AG04449 (cell line): ENCODE data around the gene TDO2.
"Not testable (repeated sequence)": the region's sequence is repeated elsewhere in the genome, so short reads cannot be mapped to it uniquely, and the experiment has no call there.

ENCODE experiments used
- CTCF ChIA-PET: fragments of 350-600 bp; formaldehyde crosslinking; extraction: SDS; loops from one replicate; lab custom pipeline; 2021; ENCODE audit warnings: antibody characterized with exemption; lab: Yijun Ruan, JAX
- POLR2A ChIA-PET: fragments of 400-600, 350-600 bp; formaldehyde crosslinking; extraction: SDS; loops from one replicate; lab custom pipeline; 2020; ENCODE audit warnings: antibody characterized with exemption, inconsistent platforms; lab: Yijun Ruan, JAX
- DNase-seq: peaks from one replicate; pipeline ENCODE4 v3.0.0-alpha.2; 2010; ENCODE audit warnings: low read depth, low spot score
- H3K4me3 ChIP-seq: 2 replicates; pipeline ENCODE4 v1.5.1; 2011; ENCODE audit warnings: low read depth, mild to moderate bottlenecking, control low read depth, low read length
- CTCF ChIP-seq: IDR thresholded peaks from one replicate; pipeline ENCODE4 v1.5.1; 2011; ENCODE audit warnings: mild to moderate bottlenecking, moderate library complexity, low read length, control low read depth, inconsistent platforms; ENCODE audit not compliant: insufficient read depth; ENCODE audit errors: missing control alignments

Gene TDO2

GRCh38 chr4:155930330-155930729 lies 26.8 kb downstream of the TDO2 start:
- CTCF ChIA-PET = no interaction called here
- DNase-seq = no peak
- no peak for TF ChIP-seq CTCF
- POLR2A ChIA-PET = no interaction called here
- no peak overlapping the region for H3K4me3 ChIP-seq

- no peak for TF ChIP-seq CTCF
- POLR2A ChIA-PET = interaction anchor here (0.6 kb wide), 1 partner anchor 20 kb away, joined by 3 read pairs; no protein-coding TSS in a partner anchor
- H3K4me3 ChIP-seq = no peak overlapping the region
- DNase-seq = no peak
- CTCF ChIA-PET = no interaction called here
Measured at GRCh38 chr4:155931634-155932033, 28.1 kb downstream of the TDO2 start.

DNA sequence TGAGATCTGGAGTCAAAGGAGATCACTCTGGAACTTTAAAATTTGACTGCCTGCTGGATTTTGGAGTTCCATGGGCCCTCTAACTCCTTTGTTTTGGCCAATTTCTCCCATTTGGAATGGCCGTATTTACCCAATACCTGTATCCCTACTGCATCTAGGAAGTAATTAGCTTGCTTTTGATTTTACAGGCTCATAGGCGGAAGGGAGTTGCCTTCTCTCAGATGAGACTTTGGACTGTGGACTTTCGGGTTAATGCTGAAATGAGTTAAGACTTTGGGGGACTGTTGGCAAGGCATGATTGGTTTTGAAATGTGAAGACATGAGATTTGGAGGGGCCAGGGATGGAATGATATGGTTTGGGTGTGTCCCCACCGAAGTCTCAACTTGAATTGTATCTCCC lies 31.1 kb downstream of the TDO2 start:
- H3K4me3 ChIP-seq, DNase-seq, POLR2A ChIA-PET, CTCF ChIA-PET: not testable (repeated sequence)

DNA sequence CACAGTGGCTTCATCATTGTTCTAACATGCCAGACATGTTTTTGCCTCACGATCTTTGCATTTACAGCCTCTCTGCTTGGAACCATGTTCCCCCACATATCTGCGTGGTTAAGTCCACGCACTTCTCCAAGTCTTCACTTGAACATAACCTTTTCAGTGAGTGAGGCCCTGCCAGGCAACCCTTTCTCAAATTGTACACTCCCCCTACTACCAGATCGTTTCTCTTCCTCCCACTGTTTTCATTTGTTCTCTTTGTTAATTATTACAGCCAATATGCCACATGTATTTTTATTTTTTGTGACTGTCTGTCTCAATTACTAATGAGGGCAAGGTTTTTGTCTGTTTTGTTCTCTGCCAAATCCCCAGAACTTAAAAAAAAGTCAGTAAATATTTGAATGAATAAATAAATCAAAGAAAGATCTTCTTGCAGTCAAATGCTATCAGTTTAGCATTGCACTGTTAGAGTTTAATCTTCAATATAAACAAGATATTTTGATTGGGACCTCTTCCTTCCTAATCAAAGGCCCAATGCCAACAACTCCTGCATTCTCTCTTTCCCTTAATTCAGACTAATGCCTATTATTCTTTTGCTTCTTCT lies 32.0 kb downstream of the TDO2 start:
- no peak for DNase-seq

DNA sequence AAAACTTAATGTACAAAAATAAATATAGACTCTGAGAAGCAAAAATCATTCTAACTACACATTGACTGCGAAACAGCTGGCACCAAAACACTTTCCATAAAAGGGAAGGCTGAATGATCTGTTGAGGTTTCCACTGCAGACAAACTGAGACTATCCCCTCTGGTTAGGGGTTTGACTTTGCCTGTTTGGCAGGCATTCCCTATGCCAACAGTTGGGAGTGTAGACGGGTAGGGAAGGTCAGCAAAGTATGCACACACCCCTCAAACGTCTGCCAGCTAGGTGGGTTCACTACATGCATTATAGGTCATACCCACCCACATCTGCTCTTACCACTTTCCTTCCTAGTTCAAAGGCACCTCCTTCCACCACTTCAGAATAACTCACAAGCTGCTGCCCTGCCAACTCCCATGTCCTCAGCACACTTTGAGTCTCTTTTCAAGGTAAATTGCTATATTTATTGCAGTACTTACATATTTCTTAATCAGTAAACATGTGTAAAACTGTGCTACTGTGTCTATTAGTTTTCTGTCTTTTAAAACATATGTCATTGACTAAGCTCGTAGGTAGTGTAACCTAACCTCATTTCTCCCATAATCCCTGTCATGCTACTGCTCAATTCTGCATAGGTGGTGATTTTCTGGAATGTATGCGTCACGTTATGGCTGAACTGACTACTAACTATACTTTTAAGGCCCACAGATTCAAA lies 37.7 kb downstream of the TDO2 start:
- ChIA-PET CTCF (interaction anchor here (1.2 kb wide), 1 partner anchor 12 kb away, joined by 4 read pairs; the partner anchor contains the start of gene CTSO), POLR2A (no interaction called here)
- no peak for TF ChIP-seq CTCF
- no peak for DNase-seq
- H3K4me3 ChIP-seq = no peak overlapping the region

More for the DNA sequence above, 32.0 kb downstream of the TDO2 start:
- ChIA-PET CTCF (no interaction called here), POLR2A (no interaction called here)
- H3K4me3 ChIP-seq = no peak overlapping the region
- TF ChIP-seq CTCF = no peak

DNA sequence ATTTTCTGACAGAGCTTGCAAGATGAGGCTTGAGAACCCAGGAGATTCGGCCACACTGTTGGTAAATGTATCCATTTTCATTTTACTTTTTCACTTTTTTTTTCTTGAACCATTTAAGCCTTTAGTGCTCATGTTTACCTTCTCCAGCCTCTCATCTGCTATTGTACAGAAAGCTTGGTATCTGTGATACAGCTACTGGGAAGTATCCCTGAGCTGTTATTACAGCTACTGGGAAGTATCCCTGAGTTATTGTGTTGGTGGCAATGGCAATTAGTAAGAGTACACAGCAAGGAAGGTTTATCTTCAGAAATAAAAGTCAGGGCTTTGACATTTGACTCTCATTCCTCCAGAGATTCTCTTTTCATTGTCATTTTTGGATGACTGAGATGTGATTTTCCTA lies 38.3 kb downstream of the TDO2 start:
- CTCF ChIA-PET = interaction anchor here (1.2 kb wide), 1 partner anchor 11 kb away, joined by 4 read pairs; the partner anchor contains the start of gene CTSO
- DNase-seq = no peak
- no peak overlapping the region for H3K4me3 ChIP-seq
- no peak for TF ChIP-seq CTCF
- POLR2A ChIA-PET = no interaction called here
